Skin epidermis (tissue), 12 donors: ENCODE measurements around the gene PPP1R15B.

ENCODE experiments used
- H3K27ac ChIP-seq, 21 experiments: fragments of 200-600 bp; sonication (generic) in 11 of 21; one replicate each; pipeline ENCODE4 v1.5.0; 2020; ENCODE audit warnings: mild to moderate bottlenecking in 3 of 21, inconsistent platforms in 2 of 21, moderate library complexity in 2 of 21
- H3K4me3 ChIP-seq, 7 experiments: fragments of 200-600 bp; sonication (generic) in 2 of 7; one replicate each; pipeline ENCODE4 v1.5.0; 2020; ENCODE audit warnings: inconsistent platforms in 2 of 7, mild to moderate bottlenecking in 2 of 7, moderate library complexity in 1 of 7

PPP1R15B gene

DNA sequence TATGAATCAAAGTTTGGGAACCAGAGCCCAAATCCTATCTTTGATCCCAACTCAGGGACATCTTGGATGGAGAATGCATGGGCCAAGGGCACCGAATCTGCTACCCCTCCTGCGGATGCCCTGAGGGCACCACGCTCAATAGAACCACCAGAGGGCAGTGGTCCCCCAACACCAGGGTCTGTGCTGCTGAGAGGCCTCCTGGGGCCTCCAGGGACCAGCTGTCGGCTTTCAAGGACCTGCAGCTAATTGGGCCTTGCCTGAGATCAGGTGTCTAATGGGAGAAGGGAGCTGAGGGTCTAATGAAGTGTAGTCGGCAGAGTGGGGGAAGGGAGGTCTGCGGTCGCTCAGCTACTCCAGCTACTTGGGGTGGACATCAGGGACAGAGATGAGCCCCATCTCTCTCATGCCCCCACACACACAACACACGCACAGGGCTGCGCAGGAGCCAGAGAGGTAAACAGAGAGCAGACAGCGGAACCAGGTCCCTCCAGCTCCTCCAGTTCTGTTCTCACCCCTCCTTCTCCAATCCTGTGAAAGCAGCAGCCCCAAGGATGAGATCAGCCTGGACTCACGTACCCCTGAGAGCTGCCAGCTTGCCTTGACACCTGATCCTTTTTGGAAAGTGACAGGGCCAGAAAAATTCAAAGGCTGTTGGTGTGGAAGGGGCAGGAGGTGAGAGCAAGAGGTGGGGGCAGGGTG lies 34.9 kb upstream of the PPP1R15B start:
- H3K27ac ChIP-seq: peak overlapping the region in 4 of 21 experiments; percentile 6 to 26 (median 18)

DNA sequence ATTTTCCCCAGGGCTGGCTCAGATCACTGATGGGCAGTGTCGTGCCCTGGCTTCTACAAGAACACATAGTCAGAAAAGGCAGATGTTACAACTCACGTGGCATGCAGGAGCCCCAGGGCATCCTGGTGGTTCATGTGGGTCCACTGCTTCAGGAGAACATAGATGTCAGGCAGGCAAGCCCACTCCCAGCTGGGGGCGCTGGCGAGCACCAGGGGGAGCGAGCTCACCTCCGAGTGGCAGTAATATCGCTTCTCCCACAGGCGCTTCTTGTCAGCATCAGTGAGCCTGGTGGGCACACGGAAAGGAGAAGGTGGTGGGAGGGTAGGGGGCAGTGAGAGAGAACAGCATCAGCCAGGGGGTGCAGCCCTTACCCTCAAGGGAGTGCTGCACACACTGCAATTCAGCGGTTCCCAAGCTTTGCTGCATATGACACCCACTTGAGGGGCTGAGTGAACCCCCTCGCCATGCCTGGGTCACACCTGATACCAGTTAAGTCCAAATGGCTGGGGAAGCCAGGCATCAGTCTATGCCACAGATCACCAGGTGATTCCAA lies 34.3 kb upstream of the PPP1R15B start:
- Histone ChIP-seq H3K27ac (peak overlapping the region in 1 of 21 experiments; percentile 26), H3K4me3 (no peak overlapping the region)

More for the DNA sequence above, 34.9 kb upstream of the PPP1R15B start:
- no peak overlapping the region for H3K4me3 ChIP-seq

DNA sequence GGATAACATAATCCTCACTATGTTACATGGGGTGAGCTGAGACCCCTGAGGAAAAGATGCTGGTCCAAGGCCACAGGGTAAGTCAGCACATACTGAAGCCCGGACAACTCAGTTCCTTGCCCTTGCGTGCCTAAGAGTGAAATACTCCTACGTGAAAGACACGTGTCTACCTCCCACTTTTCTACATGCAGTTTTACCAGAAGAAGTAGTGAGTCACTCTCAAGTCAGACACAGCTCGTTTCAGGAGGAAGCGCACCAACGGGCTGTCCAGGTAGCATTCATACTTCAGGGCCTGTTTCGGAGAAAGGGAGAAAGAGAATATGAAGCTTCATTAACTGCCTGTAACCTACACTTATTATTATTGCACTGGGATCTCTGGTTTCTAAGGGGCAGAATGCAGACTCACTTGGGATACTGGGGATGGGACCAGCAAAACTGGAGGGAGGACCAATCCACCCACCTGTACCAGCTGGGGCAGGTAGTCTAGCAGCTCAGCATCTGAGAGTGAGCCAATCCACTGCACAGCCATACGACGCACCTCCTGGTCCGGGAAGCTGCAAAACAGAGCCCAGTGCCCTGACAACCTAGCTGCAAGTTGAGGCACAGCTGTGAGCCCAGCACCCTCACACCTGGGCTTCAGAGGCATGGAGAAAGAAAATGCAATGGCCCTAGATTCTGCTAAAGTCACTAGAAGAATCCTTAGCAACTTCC lies 32.4 kb upstream of the PPP1R15B start:
- Histone ChIP-seq H3K4me3 (no peak overlapping the region), H3K27ac (peak overlapping the region in 20 of 21 experiments; percentile 35 to 84 (median 66))

DNA sequence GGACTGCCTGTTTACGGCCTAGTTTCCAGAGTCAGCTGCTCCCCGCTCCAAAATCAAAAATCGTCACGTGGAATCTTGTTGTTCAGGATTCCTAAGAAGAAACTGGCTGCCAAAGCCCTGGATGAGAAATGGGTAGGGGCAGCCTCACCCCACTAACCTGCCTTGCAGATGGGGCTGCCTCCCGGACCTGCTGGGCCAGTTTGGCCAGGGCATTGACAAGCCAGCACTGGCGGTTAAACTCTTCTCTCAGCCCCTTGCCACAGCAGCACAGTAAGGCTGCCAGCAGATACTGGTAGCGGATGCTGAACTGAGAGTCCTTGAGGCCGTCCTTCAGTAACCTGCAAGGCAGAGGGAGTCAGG lies 31.6 kb upstream of the PPP1R15B start:
- Histone ChIP-seq H3K4me3 (no peak overlapping the region), H3K27ac (peak overlapping the region in 20 of 21 experiments; percentile 6 to 84 (median 66))

DNA sequence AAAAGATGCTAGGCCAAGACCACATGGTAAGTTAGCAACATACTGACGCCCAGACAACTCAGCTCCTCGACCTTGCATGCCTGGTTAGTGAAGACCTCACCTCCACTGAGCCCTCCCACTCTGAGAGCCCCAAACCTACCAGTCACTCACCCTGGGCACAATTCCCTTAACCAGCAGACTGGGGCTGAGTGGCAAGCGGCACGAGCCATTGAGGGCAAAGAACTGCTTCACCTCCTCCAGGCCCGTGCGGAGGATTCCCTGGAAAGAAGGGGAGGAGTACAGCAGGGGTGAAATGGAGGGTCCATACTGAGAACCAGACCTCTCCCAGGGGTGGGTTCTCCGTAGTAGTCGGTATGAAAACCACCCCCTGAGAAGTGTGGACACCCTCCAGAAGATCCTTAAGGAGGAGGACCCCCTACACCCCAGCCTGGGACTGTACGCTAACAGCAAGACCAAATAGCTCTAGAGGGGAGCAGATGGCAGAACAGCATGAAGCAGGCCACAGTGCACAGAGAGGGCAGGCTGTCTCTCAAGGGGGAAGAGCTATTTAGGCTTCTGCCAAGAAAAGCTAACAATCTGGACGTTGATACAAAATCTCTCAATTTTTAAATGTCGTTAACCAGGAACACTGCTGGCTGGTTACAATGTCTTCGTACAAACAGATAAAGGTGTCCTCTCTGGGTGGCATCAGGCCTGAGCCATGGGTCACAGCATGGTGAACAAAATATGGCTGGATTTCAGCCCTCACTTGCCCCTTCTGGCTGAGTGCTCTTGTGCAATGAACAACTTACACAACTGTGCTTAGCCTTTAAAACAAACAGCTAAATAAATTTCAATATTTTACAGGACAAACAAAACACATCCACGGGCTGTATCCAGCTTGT lies 31.0 kb upstream of the PPP1R15B start:
- no peak overlapping the region for H3K4me3 ChIP-seq
- H3K27ac ChIP-seq: peak overlapping the region in 19 of 21 experiments; percentile 2 to 84 (median 63)

DNA sequence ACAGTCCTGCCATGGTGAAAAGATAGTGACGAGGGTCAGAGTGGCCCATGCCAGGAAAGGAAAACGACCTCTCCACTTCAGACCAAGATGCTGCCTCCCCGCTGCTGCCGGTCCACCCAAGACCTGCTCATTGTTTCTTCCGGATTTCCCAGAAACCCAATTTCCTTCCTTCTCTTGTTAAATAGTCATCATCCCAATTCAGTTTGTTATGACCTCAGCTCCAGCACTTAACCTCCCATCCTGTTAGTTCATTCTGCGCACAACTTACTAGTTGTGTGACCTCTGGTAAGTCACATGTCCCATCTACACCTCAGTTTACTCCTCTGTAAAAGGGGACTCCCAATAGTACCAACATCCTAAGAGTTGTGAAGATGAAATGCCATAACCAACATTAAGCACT lies 29.9 kb upstream of the PPP1R15B start:
- Histone ChIP-seq H3K27ac (peak overlapping the region in 8 of 21 experiments; percentile 20 to 84 (median 67)), H3K4me3 (no peak overlapping the region)

DNA sequence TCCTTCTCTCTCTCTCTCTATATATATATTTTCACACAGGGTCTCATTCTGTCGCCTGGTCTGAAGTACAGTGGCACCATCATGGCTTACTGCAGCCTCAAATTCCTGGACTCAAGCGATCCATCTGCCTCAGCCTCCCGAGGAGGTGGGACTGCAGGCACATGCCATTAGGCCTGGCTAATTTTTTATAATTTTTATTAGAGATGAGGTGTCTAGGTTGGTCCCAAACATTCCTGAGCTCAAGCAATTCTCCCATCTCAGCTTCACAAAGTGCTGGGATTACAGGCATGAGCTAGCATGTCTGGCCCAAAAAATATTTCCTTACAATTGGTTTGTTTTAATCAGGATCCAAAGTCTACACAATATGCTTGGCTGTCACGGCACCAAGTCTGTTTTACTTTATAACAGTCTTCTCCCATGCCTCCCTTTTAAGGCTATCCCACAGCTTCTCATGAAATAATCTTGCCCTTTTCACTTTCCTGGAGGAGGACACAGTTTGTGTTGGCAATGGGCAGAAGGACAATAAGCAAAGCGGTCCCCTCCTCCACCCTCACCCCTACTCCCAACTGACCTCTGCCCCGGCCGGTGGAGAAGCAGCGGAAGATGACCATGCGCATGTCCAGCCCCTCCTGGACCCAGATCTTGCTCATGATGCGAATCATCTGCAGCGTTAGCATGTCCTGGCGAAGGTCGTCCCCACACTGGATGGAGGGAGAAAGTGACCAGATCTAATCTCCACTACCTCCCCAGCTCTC lies 28.2 kb upstream of the PPP1R15B start:
- Histone ChIP-seq H3K27ac (peak overlapping the region in 12 of 21 experiments; percentile 14 to 73 (median 49)), H3K4me3 (no peak overlapping the region)

DNA sequence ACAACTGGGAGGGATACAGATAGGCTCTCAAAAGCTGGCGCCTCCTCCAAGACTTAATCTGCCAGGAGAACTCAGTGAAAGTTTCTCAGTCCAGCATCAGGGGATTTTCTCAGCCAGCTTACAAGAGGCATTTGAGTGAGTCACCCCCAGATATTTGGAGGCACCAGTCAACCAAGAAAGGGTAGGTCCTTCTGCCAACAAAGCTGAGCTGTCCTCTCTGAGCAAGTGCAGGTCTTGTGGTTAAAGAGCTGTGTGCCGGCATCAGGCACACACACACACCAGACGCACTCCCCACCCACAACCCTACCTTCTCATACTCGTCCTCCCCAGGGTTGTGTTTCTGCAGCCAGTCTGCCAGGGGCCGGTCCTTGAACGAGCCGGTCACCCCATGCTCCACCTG lies 27.0 kb upstream of the PPP1R15B start:
- Histone ChIP-seq H3K27ac (peak overlapping the region in 16 of 21 experiments; percentile 36 to 78 (median 56)), H3K4me3 (no peak overlapping the region)

DNA sequence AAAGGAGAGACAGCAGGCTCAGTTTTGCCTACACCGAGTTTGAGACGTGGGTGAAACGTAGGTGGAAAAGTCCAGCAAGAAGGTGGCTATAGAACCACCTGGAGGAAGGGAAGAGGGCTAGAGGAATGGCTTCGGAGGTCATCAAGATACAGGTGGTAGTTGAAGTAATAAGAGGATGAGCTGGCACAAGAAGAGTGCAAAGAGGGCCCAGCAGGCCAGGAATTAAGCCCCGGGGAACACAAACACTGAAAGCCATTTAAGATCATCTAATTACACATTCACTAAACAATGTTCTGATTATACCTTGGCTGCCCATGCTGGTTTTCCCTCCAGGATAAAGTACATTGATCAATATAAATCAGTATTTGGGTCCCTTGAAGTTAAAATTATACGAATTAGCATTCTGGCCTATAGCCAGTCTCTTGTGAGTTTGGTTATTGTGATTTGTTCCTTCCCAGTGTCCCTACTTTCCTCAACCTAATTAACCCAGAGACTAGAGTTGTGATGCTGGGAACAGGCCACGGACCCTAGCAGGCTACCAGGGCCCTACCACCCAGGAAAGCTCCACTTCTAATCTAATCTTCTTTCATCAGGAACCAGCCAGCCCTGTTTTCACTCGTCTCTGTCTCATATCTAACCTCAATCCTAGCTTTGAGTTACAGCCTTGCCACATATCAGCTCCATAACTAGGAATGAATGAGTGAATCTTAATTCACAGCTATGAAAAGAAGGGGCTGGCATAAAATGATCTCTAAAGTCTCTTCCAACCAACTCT lies 26.4 kb upstream of the PPP1R15B start:
- no peak overlapping the region for H3K4me3 ChIP-seq

DNA sequence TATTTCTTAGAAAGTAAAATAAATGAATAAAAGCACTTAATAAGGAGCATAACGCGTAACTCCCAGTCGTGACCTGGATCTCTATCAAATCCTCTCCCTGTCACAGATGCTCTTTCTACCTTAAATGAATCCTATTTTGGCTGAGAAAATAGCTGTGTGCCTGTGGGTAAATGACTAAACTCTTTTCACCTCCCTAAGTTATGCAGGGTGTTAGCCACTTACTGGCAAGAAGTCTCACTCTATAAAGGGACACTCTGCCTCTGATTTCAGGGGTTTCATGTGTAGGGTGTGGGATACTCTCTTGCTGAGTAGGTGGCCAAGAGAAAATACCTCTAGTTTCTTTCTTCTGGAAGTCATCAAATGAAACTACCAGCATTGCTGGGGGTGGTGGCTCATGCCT lies 24.3 kb upstream of the PPP1R15B start:
- H3K27ac ChIP-seq: peak overlapping the region in 8 of 21 experiments; percentile 11 to 70 (median 36)
- no peak overlapping the region for H3K4me3 ChIP-seq

More for the DNA sequence above, 26.4 kb upstream of the PPP1R15B start:
- H3K27ac ChIP-seq: peak overlapping the region in 17 of 21 experiments; percentile 4 to 78 (median 50)

DNA sequence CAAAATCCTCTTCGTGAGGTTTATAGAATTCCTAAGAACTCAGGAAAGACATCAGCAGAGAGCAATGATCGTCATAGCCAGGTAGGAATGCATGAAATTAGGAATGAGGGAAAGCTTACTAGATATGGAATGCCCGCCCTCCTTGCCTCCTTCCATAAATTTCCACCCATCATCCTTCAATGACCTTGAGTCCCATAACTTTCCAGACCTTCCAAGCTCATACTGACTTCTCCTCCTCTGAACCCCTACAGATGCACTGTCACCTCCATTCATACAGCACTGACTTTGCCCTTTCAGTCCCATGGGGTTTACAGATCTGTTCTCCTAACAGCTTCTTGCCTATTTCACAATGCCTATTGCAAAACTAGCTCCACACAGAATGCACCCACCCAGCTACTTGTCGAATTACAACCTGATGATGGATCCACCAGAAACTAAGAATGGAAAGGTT lies 23.8 kb upstream of the PPP1R15B start:
- H3K4me3 ChIP-seq: no peak overlapping the region
- H3K27ac ChIP-seq: peak overlapping the region in 6 of 21 experiments; percentile 11 to 59 (median 32)

DNA sequence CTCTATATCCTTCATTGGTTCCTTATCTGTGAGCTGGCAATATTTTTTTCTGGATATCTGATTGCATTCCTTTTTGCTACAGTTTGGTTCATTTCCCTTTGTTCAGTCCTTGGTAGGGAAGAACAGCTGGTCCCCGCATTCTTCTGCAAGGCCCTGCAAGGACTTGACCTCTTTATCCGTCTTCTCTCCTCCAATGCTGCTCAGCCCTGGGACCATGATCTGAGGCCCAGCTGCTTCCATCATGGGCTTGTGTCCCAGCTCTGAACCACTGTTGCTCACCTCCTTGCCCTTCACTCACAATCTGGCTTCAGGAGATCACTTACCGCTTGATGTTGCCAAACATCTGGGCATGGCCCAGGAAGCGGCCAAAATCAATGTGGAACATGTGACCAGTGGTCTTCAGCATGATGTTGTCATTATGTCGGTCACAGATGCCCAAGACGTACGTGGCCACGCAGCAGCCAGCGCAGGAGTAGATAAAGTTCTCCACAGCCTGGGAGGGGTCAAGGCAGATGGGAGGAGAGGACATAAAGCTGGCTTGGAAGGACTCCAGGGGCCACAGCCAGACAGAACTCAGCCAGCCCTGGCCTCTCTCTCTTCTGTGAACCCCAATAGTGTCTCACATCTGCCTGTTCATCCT lies 22.6 kb upstream of the PPP1R15B start:
- Histone ChIP-seq H3K4me3 (no peak overlapping the region), H3K27ac (peak overlapping the region in 4 of 21 experiments; percentile 3 to 59 (median 18))

DNA sequence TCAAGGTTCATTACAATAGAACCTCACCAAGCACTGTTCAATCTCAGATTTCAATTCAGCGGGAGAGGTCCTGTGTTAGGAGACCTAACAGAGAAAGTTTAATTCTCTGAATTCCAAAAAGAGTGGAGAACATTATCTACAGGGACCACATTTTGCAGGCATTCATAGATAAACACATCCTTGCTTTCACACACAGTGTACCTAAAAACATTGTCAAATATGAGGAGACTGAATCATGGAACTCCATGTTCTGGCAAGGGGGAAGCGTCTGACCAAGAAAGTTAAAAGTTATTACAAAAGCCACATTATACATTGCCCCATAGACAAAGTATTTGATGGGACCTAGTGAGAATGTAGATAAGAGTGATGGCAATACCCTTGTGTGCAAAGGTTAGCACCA lies 21.1 kb upstream of the PPP1R15B start:
- Histone ChIP-seq H3K27ac (no peak overlapping the region), H3K4me3 (no peak overlapping the region)

DNA sequence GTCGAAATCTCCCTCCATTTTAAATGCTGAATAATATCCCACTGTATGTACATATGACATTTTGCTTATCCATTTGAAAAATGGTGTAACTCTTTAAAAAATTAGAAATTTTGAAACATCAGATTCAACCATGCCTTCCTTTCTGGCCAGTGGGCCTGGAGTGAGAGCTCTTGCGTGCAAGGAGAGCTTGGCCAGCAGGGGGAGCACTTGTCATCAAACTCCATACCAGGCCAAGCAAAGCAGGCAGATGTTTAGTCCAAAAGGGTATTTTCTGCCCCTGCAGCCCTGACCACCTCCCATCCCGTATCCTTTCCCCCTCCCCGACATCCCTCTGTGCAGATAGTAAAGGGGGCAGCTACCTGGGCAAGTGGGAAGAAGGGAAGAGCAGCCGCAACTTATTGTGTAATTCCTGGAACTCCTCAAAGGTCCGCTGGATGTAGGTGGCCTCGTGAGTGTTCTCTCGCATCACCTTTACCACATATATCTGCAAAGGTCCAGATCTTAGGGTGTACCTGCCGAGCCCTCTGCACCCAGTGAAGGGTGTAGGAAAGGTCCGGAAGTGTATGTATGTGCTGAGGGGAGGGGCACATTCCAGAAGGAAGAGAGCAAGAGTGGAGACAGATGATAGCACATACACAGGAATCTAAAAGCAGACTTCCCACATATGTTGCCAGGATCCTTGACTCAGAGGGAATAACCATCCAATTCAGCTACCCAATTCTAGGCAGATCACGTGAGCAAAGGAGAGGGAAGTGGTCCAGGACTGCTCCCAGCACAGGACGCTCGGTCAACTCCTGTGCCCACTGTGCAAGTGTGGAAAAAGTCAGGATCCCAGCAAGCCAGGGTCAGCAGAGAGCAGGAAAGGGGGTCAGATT lies 19.9 kb upstream of the PPP1R15B start:
- no peak overlapping the region for H3K4me3 ChIP-seq
- H3K27ac ChIP-seq: peak overlapping the region in 5 of 21 experiments; percentile 8 to 40 (median 25)

DNA sequence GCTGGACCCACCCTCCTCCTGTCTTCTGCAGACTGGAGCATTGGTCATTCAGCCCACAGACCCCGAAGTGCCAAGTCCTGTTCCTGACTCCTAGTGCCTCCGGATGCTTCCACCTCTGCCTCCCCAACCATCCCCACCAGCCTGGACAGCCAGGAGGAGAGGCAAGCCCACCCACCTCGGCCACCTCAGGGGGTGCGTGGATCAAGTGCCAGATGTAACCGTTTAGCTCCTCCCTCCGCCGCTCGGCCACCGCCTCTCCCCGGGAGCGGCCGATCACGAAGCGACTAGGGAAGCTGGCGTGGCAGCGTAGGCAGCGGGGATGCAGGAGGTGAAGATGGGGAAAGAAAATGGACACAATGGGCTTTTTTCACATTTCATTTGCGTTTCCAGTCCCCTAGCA lies 18.1 kb upstream of the PPP1R15B start:
- H3K27ac ChIP-seq: no peak overlapping the region

DNA sequence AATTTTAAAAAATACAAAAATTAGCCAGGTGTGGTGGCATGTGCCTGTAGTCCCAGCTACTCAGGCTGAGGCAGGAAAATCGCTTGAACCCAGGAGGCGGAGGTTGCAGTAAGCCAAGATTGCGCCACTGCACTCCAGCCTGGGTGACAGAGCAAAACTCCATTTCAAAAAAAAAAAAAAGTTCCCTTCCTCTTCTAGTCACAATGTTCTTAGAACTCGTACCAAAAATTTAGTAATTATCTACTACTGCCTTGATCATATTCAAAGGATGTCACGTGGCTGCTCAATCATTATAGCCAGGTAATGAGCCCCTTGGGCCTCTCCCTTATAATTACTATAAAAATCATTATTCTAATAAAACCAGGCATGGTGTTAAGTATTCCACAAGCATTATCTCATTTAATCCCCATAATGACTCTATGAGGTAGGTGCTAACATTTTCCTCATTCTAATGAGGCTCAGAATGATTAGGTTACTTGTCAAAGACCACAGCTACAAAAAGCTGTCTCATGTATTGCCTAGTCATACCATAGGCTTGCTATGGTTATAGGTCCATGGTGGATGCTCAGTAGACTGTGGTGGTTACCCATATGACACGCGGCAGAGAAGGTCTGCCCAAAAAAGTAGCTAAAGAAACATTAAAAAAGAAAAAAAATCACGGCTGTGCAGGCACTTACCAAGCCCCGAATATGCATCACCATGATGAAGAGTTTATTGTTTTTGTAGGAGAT lies 15.5 kb upstream of the PPP1R15B start:
- Histone ChIP-seq H3K27ac (peak overlapping the region in 1 of 21 experiments; percentile 49), H3K4me3 (no peak overlapping the region)

More for the DNA sequence above, 18.1 kb upstream of the PPP1R15B start:
- no peak overlapping the region for H3K4me3 ChIP-seq
